Calu3 (cell line): ENCODE results near the gene GLIS1. TPM values are rescaled to one million over a fixed set of nuclear protein-coding genes. Genes with fewer than 3 reads are reported as not detected.

Experiments
- BruUV-seq: library from RNA; stranded (reverse); fragments of 400-500 nt; replicated peaks from 2 replicates; lab custom pipeline; 2021; lab: Mats Ljungman, UMichigan
- CTCF ChIA-PET: fragments of 300-600 bp; sonication (Branson Sonifier 250); formaldehyde crosslinking; loops from one replicate; lab custom pipeline; 2022; ENCODE audit warnings: antibody characterized with exemption; lab: Charles Lee
- DNase-seq: peaks from one replicate; pipeline ENCODE4 v3.0.0; 2022
- H3K27ac Mint-ChIP-seq: one replicate; pipeline ENCODE4 v1.8.0; 2022; ENCODE audit warnings: mixed read lengths; ENCODE audit not compliant: unreplicated experiment
- H3K27me3 Mint-ChIP-seq: one replicate; pipeline ENCODE4 v1.8.0; 2022; ENCODE audit warnings: mixed read lengths; ENCODE audit not compliant: unreplicated experiment
- H3K36me3 Mint-ChIP-seq: one replicate; pipeline ENCODE4 v1.8.0; 2022; ENCODE audit warnings: mild to moderate bottlenecking, moderate library complexity, mixed read lengths; ENCODE audit not compliant: insufficient read depth, unreplicated experiment
- H3K4me1 Mint-ChIP-seq: one replicate; pipeline ENCODE4 v1.8.0; 2022; ENCODE audit warnings: mild to moderate bottlenecking, low read depth, mixed read lengths; ENCODE audit not compliant: unreplicated experiment
- H3K4me3 Mint-ChIP-seq: one replicate; pipeline ENCODE4 v1.8.0; 2022; ENCODE audit warnings: mild to moderate bottlenecking, low read depth, moderate library complexity, mixed read lengths; ENCODE audit not compliant: unreplicated experiment
- H3K9me3 Mint-ChIP-seq: one replicate; pipeline ENCODE4 v1.8.0; 2022; ENCODE audit warnings: low read depth, mixed read lengths; ENCODE audit not compliant: unreplicated experiment
- intact Hi-C: fragments of 100-400 bp; cut with micrococcal nuclease; formaldehyde crosslinking; loops from one replicate; pipeline ENCODE4 v1.10.0; 2022; ENCODE audit not compliant: unreplicated experiment
- total RNA-seq: library from RNA; stranded (reverse); gene quantifications from 2 replicates; pipeline ENCODE4 v1.2.3, GENCODE V29; 2022
- TF ChIP-seq, protein P1 (sequence below): fragments of 200-600 bp; IDR thresholded peaks from one replicate; pipeline ENCODE4 v1.8.0; 2022; ENCODE audit warnings: antibody characterized with exemption; ENCODE audit not compliant: unreplicated experiment

The GLIS1 gene
- total RNA-seq, 1 experiment from 2014 or later: not detected

- peaks cover 4% of the 10 kb centered on the region for H3K9me3 Mint-ChIP-seq
- H3K27me3 Mint-ChIP-seq: peaks cover 45% of the 10 kb centered on the region
- no peak for DNase-seq
- H3K36me3 Mint-ChIP-seq: no peaks in the 10 kb centered on the region
- CTCF ChIA-PET: interaction anchor here (0.6 kb wide), 1 partner anchor 236 kb away, joined by 3 read pairs; no protein-coding TSS in a partner anchor
- BruUV-seq: no TSS peak
- TF ChIP-seq, protein P1, sequence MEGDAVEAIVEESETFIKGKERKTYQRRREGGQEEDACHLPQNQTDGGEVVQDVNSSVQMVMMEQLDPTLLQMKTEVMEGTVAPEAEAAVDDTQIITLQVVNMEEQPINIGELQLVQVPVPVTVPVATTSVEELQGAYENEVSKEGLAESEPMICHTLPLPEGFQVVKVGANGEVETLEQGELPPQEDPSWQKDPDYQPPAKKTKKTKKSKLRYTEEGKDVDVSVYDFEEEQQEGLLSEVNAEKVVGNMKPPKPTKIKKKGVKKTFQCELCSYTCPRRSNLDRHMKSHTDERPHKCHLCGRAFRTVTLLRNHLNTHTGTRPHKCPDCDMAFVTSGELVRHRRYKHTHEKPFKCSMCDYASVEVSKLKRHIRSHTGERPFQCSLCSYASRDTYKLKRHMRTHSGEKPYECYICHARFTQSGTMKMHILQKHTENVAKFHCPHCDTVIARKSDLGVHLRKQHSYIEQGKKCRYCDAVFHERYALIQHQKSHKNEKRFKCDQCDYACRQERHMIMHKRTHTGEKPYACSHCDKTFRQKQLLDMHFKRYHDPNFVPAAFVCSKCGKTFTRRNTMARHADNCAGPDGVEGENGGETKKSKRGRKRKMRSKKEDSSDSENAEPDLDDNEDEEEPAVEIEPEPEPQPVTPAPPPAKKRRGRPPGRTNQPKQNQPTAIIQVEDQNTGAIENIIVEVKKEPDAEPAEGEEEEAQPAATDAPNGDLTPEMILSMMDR: no peak
- intact Hi-C loops: no loop called here
- no peak overlapping the region for H3K27ac Mint-ChIP-seq
- no peaks in the 10 kb centered on the region for H3K4me1 Mint-ChIP-seq
- H3K4me3 Mint-ChIP-seq: no peak overlapping the region
Observed at GRCh38 chr1:53606651-53607051, 132.3 kb downstream of the GLIS1 start.

GRCh38 chr1:53606197-53606596 is 132.8 kb downstream of the GLIS1 start:
- Mint-ChIP-seq H3K4me3 (no peak overlapping the region), H3K27me3 (peaks cover 45% of the 10 kb centered on the region), H3K9me3 (peaks cover 4% of the 10 kb centered on the region), H3K27ac (no peak overlapping the region), H3K4me1 (no peaks in the 10 kb centered on the region), H3K36me3 (no peaks in the 10 kb centered on the region)
- intact Hi-C loops: no loop called here
- no peak for DNase-seq
- CTCF ChIA-PET: interaction anchor here (0.6 kb wide), 1 partner anchor 236 kb away, joined by 3 read pairs; no protein-coding TSS in a partner anchor
- BruUV-seq: no TSS peak
- TF ChIP-seq, protein P1: no peak

DNA sequence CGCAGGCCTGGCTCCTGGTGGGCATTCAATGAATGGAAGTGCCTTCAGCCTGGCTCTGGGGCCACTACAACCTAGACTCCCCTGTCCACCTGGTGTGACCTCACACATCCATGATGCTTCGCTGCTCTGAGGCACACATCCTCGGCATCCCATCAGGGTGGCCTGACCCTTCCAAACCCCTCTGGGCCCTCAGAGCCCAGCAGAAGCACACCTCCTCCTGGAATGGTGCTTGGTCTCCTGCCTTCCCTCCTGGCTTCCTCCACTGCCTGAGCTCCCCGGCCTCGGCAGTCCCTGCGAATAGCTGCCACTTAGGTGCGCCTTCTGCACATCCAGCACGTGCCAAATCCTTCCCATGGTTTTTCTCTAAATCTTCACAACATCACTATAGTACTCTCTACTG is 133.8 kb downstream of the GLIS1 start:
- H3K4me3 Mint-ChIP-seq: no peak overlapping the region
- CTCF ChIA-PET: no interaction called here
- no peaks in the 10 kb centered on the region for H3K36me3 Mint-ChIP-seq
- no peak for DNase-seq
- peaks cover 45% of the 10 kb centered on the region for H3K27me3 Mint-ChIP-seq
- no peak overlapping the region for H3K27ac Mint-ChIP-seq
- H3K4me1 Mint-ChIP-seq: no peaks in the 10 kb centered on the region
- no peaks in the 10 kb centered on the region for H3K9me3 Mint-ChIP-seq
- no TSS peak for BruUV-seq
- intact Hi-C loops: no loop called here
- TF ChIP-seq, protein P1: no peak

DNA sequence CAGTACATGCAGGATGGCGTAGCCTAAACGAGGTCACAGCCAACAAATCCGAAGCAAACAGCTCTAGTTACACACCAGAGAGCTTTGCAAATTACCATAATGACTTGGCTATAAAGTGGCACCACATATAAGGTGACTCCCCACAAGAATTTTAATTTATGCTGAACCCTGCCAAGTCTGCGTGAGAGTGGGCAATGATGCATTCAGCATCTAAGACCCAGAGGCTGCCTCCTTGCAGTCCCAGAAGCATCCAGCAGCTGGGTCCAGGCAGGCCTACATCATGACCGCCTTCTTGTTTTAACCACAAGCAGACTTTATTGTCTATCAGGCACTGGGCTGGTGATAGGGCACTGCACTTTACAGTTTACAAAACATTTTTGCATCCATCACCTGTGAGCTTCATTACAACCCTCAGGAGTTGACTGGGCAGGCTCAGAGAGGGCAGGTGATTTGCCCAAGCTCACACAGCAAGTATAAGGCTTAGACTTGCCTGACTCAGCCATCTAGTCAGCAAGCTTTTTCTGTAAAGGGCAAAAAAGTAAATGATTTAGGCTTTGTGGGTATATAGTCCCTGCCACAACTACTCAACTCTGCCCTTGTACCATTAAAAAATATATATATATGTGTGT is 134.6 kb downstream of the GLIS1 start:
- BruUV-seq: no TSS peak
- intact Hi-C loops: no loop called here
- TF ChIP-seq, protein P1: no peak
- CTCF ChIA-PET: no interaction called here
- no peak overlapping the region for H3K4me3 Mint-ChIP-seq
- no peak for DNase-seq
- H3K27me3 Mint-ChIP-seq: peaks cover 49% of the 10 kb centered on the region
- H3K9me3 Mint-ChIP-seq: no peaks in the 10 kb centered on the region
- no peaks in the 10 kb centered on the region for H3K36me3 Mint-ChIP-seq
- no peak overlapping the region for H3K27ac Mint-ChIP-seq
- no peaks in the 10 kb centered on the region for H3K4me1 Mint-ChIP-seq
